ENCODE results near the gene C3orf52. TPM values are rescaled to one million over a fixed set of nuclear protein-coding genes. Genes with fewer than 3 reads are reported as not detected.

Gene C3orf52
- total RNA-seq, 1 donor from 2014 or later = 42.5 TPM

DNA sequence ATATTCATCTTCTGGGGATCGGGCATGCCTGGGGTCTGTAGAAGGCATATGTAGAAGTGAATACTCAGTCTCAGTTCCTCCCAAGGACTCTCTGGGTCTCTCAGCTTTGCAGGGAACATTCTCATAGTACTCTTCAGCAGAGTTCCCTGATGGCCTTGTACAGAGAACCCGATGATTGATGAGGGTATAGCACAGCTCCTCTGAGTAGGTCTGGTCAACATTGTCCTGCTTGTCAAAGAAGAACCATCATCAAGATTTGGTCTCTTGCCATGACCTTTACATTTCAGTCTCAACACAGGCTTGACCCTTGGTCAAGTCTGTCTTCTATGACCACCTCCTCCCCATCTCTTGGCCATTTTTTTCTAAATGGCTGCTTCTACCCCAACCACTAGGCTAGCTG lies 37.4 kb downstream of the C3orf52 start:
- TF ChIP-seq, protein P1, sequence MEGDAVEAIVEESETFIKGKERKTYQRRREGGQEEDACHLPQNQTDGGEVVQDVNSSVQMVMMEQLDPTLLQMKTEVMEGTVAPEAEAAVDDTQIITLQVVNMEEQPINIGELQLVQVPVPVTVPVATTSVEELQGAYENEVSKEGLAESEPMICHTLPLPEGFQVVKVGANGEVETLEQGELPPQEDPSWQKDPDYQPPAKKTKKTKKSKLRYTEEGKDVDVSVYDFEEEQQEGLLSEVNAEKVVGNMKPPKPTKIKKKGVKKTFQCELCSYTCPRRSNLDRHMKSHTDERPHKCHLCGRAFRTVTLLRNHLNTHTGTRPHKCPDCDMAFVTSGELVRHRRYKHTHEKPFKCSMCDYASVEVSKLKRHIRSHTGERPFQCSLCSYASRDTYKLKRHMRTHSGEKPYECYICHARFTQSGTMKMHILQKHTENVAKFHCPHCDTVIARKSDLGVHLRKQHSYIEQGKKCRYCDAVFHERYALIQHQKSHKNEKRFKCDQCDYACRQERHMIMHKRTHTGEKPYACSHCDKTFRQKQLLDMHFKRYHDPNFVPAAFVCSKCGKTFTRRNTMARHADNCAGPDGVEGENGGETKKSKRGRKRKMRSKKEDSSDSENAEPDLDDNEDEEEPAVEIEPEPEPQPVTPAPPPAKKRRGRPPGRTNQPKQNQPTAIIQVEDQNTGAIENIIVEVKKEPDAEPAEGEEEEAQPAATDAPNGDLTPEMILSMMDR (IDR thresholded peaks at IDR 0.05; ENCODE audit: insufficient read depth, low read length, poor library complexity, severe bottlenecking) = no peak
- no peak for DNase-seq (ENCODE audit: low read depth)
- no peak overlapping the region for H3K4me3 ChIP-seq (ENCODE audit: low read depth, low read length)

DNA sequence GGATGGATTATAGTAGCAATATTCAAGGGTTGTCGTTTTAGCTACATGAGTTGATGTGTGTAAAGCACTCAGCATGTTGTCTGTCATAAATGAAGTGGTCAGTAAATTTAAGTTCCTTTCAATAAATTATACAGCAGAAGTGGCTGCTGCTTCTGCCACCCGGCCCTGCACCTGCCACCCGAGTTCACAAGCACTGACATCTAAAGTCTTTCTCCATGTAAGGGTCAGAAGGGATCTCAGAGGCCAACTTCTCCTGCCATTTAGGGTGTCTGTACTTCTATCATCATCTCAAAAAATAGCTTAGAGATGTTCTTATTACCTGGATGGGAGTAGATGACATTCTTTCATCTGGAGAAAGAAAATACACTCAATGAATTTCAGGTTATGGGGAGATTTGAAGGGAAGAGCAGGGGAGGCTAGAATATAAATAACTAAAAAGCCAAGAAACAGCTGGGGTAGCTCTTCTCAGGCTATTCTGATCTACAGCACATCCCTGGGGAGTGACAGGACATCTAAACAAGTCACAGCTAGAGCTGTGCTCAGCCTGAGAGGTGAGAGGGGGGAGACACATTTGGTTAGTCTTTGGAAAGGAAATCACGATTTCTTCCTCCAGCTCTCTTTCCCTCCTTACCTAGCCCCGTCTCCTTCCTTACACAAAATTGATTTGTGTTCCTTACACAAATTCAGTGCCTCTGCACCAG lies 38.9 kb downstream of the C3orf52 start:
- H3K36me3 ChIP-seq (ENCODE audit: control insufficient read depth, insufficient read depth, low read length) = no peaks in the 10 kb centered on the region
- no peaks in the 10 kb centered on the region for H3K27me3 ChIP-seq (ENCODE audit: control insufficient read depth, insufficient read depth, low read length)
- no peak for DNase-seq (ENCODE audit: low read depth)
- no peak overlapping the region for H3K4me3 ChIP-seq (ENCODE audit: low read depth, low read length)
- TF ChIP-seq, protein P1 (IDR thresholded peaks at IDR 0.05; ENCODE audit: insufficient read depth, low read length, poor library complexity, severe bottlenecking) = no peak

More for the DNA sequence above, 37.4 kb downstream of the C3orf52 start:
- Histone ChIP-seq H3K27me3 (ENCODE audit: control insufficient read depth, insufficient read depth, low read length) (no peaks in the 10 kb centered on the region), H3K36me3 (ENCODE audit: control insufficient read depth, insufficient read depth, low read length) (no peaks in the 10 kb centered on the region)

DNA sequence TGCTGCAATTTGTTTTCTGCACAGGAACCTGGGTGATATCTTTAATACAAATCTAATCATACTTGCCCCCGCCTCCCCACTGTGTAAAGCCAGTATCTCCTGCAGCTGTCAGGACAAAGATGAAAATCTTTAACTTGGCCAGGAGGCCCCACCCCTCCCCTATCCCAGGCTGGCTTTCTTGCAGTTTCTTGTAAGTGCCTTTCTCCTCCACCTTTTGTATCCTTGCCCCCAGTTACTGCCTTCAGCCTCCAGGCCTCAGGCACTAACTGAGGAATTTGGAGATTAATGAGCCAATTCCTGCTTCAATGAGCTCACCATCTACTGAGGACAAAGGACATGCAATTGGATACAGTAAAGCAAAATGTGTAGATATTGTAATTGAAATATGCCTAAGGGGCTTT lies 40.3 kb downstream of the C3orf52 start:
- no peaks in the 10 kb centered on the region for H3K27me3 ChIP-seq (ENCODE audit: control insufficient read depth, insufficient read depth, low read length)
- H3K4me3 ChIP-seq (ENCODE audit: low read depth, low read length) = no peak overlapping the region
- TF ChIP-seq, protein P1 (IDR thresholded peaks at IDR 0.05; ENCODE audit: insufficient read depth, low read length, poor library complexity, severe bottlenecking) = no peak
- DNase-seq (ENCODE audit: low read depth) = no peak
- H3K36me3 ChIP-seq (ENCODE audit: control insufficient read depth, insufficient read depth, low read length) = no peaks in the 10 kb centered on the region

DNA sequence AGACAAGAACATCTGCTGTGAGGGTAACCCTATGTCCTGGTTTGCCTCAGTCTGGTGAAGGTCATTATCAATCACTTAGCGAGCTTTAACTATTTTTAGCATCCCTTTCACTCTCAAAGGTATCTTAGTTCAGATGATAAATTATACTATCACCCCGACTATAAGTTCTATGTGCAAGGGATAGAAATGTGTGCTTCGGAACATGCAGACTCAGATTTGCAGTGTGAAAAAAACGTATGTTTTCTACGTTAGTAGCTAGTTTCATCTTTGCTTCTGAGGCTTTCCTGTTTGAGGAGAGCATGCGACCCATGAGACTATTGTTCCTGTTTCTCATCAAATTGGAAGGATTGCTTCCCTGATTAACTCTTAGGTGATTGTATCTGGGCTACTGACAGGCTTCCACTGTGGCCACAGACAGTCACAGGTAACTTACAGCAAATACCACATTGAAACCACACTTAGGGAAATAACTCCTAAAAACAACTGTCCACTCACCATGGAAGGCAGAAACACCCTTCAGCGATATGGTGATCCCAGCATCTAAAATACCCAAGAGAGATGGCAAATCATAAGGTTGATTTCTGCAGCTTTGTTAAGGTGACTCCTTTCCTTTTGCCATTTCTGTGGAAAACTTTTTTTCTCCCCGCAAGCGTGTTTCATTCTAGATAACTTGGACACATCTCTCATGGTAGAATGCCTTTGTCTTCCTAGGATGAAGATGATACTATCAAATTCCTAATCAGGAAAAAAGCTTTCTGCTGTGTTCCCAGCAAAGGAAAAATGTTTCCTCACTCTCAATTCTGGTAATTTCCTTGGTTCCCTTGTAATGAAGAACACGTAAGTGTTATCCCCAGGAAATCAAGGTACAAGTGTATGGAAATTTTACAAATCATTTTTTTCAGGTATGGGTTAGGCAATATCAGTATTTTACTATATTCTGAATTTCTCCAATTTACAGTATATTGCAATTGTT lies 41.6 kb downstream of the C3orf52 start:
- no peak for DNase-seq (ENCODE audit: low read depth)
- TF ChIP-seq, protein P1 (IDR thresholded peaks at IDR 0.05; ENCODE audit: insufficient read depth, low read length, poor library complexity, severe bottlenecking) = no peak
- Histone ChIP-seq H3K4me3 (ENCODE audit: low read depth, low read length) (no peak overlapping the region), H3K36me3 (ENCODE audit: control insufficient read depth, insufficient read depth, low read length) (no peaks in the 10 kb centered on the region), H3K27me3 (ENCODE audit: control insufficient read depth, insufficient read depth, low read length) (no peaks in the 10 kb centered on the region)

DNA sequence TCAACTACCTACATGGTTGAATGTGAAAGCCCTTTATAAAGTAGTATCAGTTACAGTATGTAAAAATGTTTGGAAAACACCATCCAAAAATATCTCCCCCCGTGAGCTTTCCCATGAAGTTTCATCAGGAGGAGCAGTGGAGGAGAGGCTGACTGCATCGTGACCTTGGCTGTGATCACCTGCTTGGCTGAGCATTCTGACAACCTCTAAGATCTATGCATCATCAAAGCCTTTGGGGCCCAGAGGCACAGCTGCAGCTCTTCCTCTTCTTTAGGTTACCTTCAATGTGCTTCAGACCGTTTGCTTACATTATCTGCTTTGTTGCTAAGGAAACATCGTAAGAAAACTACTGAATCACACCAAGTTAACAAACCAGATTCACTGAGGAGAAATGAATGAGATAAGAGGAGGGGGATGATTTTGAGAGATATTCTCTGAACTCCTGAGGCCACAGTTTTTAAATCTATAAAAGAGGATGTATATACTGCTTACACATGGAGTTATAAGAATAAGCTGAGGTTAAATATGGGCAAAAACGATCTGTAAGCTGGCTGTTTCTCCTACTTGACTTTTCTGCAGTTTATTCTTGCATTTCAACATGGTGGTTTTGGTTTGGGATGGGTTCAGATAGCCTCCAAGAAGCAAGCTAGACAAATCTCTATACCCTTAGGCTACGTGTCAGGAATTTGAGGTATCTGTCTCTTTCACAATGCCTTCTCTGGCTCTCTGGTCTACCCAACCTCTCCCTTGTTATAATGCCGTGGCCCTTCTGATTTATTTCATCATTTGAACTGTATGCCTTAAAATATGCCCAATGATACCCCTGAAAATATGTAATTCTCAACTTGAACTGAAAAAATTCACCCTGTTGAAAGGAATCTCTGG lies 42.9 kb downstream of the C3orf52 start:
- H3K4me3 ChIP-seq (ENCODE audit: low read depth, low read length) = no peak overlapping the region
- H3K36me3 ChIP-seq (ENCODE audit: control insufficient read depth, insufficient read depth, low read length) = no peaks in the 10 kb centered on the region
- no peaks in the 10 kb centered on the region for H3K27me3 ChIP-seq (ENCODE audit: control insufficient read depth, insufficient read depth, low read length)
- TF ChIP-seq, protein P1 (IDR thresholded peaks at IDR 0.05; ENCODE audit: insufficient read depth, low read length, poor library complexity, severe bottlenecking) = no peak
- no peak for DNase-seq (ENCODE audit: low read depth)
